GM20000 (cell line): ENCODE measurements around the gene FGD6.

Source experiments
- DNase-seq: peaks from one replicate; pipeline ENCODE4 v3.0.0; 2012; ENCODE audit warnings: low spot score
- CTCF ChIP-seq: IDR thresholded peaks from 2 replicates; pipeline ENCODE4 v1.5.1; 2012; ENCODE audit warnings: mild to moderate bottlenecking, control low read depth; ENCODE audit errors: extremely low read depth, missing control alignments

Gene FGD6

GRCh38 chr12:95212586-95212985 lies 4.7 kb downstream of the FGD6 start:
- TF ChIP-seq CTCF = no peak
- no peak for DNase-seq

GRCh38 chr12:95208678-95209077 lies 8.6 kb downstream of the FGD6 start:
- no peak for DNase-seq
- TF ChIP-seq CTCF = no peak

- no peak for DNase-seq
- no peak for TF ChIP-seq CTCF
Observed at GRCh38 chr12:95207407-95207806, 9.9 kb downstream of the FGD6 start.

GRCh38 chr12:95206916-95207315 lies 10.4 kb downstream of the FGD6 start:
- DNase-seq = no peak
- TF ChIP-seq CTCF = no peak

- TF ChIP-seq CTCF = no peak
- DNase-seq = no peak
Observed at GRCh38 chr12:95205685-95206084, 11.6 kb downstream of the FGD6 start.

GRCh38 chr12:95205016-95205624 lies 12.1 kb downstream of the FGD6 start:
- no peak for DNase-seq

More at GRCh38 chr12:95205016-95205624, 12.1 kb downstream of the FGD6 start:
- no peak for TF ChIP-seq CTCF
